A673 (cell line): ENCODE data around the gene INPP4B.

Source experiments
- EZH2 ChIP-seq: fragments of 200-600 bp; sonication (generic); IDR thresholded peaks from 2 replicates; pipeline ENCODE4 v1.6.1; 2017; ENCODE audit warnings: borderline replicate concordance, low read depth, mild to moderate bottlenecking, mixed read lengths, antibody characterized with exemption, low read length; ENCODE audit not compliant: poor library complexity, severe bottlenecking
- TF ChIP-seq, protein P1 (sequence below): fragments of 300-800, 200-600 bp; sonication (generic); conservative IDR thresholded peaks from 2 replicates; pipeline ENCODE4 v1.5.1; 2017; ENCODE audit warnings: low read depth, mild to moderate bottlenecking, antibody characterized with exemption, low read length, moderate library complexity, mixed read lengths

DNA sequence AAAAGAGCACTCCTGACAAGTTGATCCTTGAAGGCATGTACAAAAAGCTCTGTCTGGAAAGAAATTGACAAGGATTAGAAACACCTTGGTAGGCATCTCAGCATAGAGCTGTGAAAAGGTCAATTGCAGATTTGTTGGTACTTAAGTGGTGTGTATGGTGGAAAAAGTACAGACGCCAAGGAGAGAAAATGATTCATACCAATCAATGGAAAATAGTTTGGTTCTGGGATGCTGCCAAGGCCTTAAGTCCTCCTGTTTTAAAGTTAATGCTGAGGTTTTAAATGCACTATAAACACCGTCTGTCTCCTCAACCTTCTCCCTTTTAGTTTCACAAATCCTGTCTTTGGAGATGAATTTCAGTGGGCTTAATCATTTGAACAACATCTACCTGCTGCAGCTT lies 685.6 kb downstream of the INPP4B start:
- TF ChIP-seq, protein P1, sequence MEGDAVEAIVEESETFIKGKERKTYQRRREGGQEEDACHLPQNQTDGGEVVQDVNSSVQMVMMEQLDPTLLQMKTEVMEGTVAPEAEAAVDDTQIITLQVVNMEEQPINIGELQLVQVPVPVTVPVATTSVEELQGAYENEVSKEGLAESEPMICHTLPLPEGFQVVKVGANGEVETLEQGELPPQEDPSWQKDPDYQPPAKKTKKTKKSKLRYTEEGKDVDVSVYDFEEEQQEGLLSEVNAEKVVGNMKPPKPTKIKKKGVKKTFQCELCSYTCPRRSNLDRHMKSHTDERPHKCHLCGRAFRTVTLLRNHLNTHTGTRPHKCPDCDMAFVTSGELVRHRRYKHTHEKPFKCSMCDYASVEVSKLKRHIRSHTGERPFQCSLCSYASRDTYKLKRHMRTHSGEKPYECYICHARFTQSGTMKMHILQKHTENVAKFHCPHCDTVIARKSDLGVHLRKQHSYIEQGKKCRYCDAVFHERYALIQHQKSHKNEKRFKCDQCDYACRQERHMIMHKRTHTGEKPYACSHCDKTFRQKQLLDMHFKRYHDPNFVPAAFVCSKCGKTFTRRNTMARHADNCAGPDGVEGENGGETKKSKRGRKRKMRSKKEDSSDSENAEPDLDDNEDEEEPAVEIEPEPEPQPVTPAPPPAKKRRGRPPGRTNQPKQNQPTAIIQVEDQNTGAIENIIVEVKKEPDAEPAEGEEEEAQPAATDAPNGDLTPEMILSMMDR: no peak
- no peak for TF ChIP-seq EZH2
